D721Med (cell line): ENCODE measurements around the gene DNAJC17.

Experiments
- DNase-seq: peaks from one replicate; pipeline ENCODE4 v3.0.0; 2011; ENCODE audit warnings: low spot score; ENCODE audit not compliant: insufficient read length
- FAIRE-seq: peaks from 2 replicates; lab custom pipeline; 2011; peaks lifted over from hg19 to GRCh38; lab: Jason Lieb, UNC
- CTCF ChIP-seq: IDR thresholded peaks from 2 replicates; pipeline ENCODE4 v1.5.1; 2012; ENCODE audit warnings: mild to moderate bottlenecking, control low read depth; ENCODE audit not compliant: insufficient read depth; ENCODE audit errors: missing control alignments

The DNAJC17 gene

DNA sequence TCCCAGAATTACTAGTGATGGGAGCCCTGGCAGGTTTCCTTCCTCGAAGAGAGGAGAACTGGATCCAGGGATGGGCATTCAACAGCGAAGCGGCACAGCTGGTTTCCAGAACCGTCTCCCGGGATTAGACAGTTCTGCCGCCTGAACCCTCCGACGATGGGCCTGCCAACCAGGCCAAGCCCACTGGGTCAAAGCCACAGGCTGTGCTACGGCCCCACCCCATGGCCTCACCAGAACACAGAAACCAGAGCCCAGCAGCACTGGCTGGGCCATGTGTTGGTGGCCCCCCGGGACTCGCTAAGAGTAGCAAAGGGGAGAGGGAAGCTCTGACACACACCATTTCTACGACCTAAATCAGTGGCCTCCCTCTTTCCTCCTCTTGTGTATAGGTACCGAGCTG is 35.3 kb downstream of the DNAJC17 start:
- DNase-seq = no peak
- no peak for FAIRE-seq
- TF ChIP-seq CTCF = no peak

DNA sequence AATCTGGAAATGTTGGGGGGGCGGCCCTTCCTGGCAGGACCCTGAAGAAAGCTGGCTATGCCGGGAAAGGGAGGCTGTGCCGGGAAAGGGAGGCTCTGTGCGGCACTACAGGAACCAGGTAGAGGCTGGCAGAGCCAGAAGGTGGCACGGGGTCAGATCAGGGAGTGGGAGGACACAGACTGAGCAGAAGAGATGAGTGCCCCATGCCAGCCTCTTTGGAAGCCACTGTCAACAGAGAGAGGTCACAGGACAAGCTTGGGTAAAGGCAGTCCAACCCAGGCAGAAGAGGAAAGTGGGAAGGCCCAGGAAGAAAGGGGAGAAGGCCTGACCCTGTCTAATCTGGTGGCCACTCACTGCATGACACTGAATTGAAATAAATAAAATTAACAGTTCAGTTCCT is 36.0 kb downstream of the DNAJC17 start:
- FAIRE-seq (no peak), DNase-seq (no peak)
- no peak for TF ChIP-seq CTCF

- DNase-seq (no peak), FAIRE-seq (no peak)
- TF ChIP-seq CTCF = no peak
Measured at GRCh38 chr15:40770147-40770721, 37.0 kb downstream of the DNAJC17 start.

DNA sequence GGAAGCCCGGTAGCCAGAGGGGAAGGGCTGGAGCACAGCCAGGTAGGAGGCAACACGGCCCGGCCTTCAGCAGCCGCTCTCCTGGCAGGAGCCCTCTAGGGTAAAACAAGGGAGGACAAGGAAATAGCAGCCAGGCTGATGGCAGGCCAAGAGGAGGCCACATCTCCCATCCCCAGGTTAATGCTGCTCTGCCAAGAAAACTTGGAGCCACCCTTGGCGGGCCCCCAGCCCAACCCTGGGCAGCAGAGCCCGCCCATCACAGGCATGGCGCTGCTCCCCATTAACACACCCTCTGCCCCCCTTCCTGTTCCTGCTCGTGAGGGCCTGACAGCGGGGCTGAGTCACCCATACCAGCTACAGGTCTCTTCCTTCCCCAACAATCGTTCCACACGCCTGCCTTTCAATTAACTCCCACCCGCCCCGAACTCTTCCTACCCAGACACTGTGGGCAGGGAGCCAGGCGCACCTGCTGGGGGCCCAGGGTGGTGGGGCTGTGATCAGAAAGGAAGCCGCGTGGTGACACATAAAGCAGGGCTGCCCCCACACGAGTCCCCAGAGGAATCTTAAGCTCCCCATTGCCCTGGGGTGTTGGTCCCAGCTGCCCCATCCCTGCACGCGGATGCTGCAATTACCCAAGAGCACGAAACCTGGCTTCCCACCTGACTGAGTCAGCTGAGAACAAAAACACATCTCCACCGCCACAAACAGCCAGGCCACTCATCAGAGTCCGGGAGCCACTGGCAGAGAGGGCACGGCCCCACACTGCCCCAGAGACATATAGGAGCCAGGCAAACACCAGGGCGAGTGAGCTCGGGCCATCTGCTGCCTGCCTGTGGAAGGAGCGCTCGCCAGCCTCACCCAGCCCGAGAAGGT is 37.8 kb downstream of the DNAJC17 start, which contains the start of gene C15orf62:
TSS of gene C15orf62 (plus strand) at position 707 of the 873 bp plus-strand sequence. CDS start 516 bp downstream, outside the sequence.
- DNase-seq = no peak
- no peak for FAIRE-seq
- no peak for TF ChIP-seq CTCF

GRCh38 chr15:40768521-40769273 is 38.6 kb downstream of the DNAJC17 start:
- TF ChIP-seq CTCF = no peak
- no peak for FAIRE-seq
- DNase-seq = no peak

- DNase-seq = no peak
- FAIRE-seq = no peak
Measured at GRCh38 chr15:40767838-40768500, 39.3 kb downstream of the DNAJC17 start.

More at GRCh38 chr15:40767838-40768500, 39.3 kb downstream of the DNAJC17 start:
- TF ChIP-seq CTCF = no peak
